Mesendoderm (in vitro differentiated cells): ENCODE measurements around the gene CTSO.

Experiments used
- DNase-seq: peaks from one replicate; pipeline ENCODE4 v3.0.0; 2013
- H2AK5ac ChIP-seq: 2 replicates; pipeline ENCODE4 v1.6.1; 2013; ENCODE audit warnings: low read length, inconsistent platforms
- H2BK120ac ChIP-seq: 2 replicates; pipeline ENCODE4 v1.6.1; 2013; ENCODE audit warnings: low read depth, mild to moderate bottlenecking, low read length, moderate library complexity, mixed read lengths
- H2BK15ac ChIP-seq: replicated peaks from 2 replicates; pipeline ENCODE4 v1.6.1; 2013; ENCODE audit warnings: low read depth, mild to moderate bottlenecking, moderate library complexity
- H2BK5ac ChIP-seq: 2 replicates; pipeline ENCODE4 v1.6.1; 2013; ENCODE audit warnings: low read length, inconsistent platforms
- H3K18ac ChIP-seq: 2 replicates; pipeline ENCODE4 v1.6.1; 2013; ENCODE audit warnings: mild to moderate bottlenecking, low read length, mixed read lengths
- H3K23ac ChIP-seq: one replicate; pipeline ENCODE4 v1.6.1; 2013; ENCODE audit warnings: low read length
- H3K27ac ChIP-seq: 2 replicates; pipeline ENCODE4 v1.5.1; 2013; ENCODE audit warnings: low read depth, mild to moderate bottlenecking, inconsistent platforms, low read length, moderate library complexity
- H3K27me3 ChIP-seq: 2 replicates; pipeline ENCODE4 v1.6.1; 2013; ENCODE audit warnings: low read length, control low read depth, mild to moderate bottlenecking, inconsistent platforms; ENCODE audit not compliant: insufficient read depth, poor library complexity
- H3K36me3 ChIP-seq: 2 replicates; pipeline ENCODE4 v1.6.1; 2013; ENCODE audit warnings: low read length, inconsistent platforms; ENCODE audit not compliant: control insufficient read depth, insufficient read depth
- H3K4ac ChIP-seq: one replicate; pipeline ENCODE4 v1.6.1; 2013; ENCODE audit warnings: low read depth, mild to moderate bottlenecking, low read length, moderate library complexity
- H3K4me1 ChIP-seq: 2 replicates; pipeline ENCODE4 v1.6.1; 2013; ENCODE audit warnings: low read depth, low read length, inconsistent platforms; ENCODE audit not compliant: control insufficient read depth
- H3K4me2 ChIP-seq: 2 replicates; pipeline ENCODE4 v1.6.1; 2013; ENCODE audit warnings: low read length
- H3K4me3 ChIP-seq: 2 replicates; pipeline ENCODE4 v1.5.1; 2013; ENCODE audit warnings: mild to moderate bottlenecking, low read length
- H3K56ac ChIP-seq: one replicate; pipeline ENCODE4 v1.6.1; 2013; ENCODE audit warnings: low read length
- H3K79me1 ChIP-seq: 2 replicates; pipeline ENCODE4 v1.6.1; 2013; ENCODE audit warnings: low read length, inconsistent platforms
- H3K79me2 ChIP-seq: 2 replicates; pipeline ENCODE4 v1.6.1; 2013; ENCODE audit warnings: mild to moderate bottlenecking, low read length; ENCODE audit not compliant: control insufficient read depth, insufficient read depth
- H3K9ac ChIP-seq: 2 replicates; pipeline ENCODE4 v1.6.1; 2013; ENCODE audit warnings: low read length, inconsistent platforms
- H4K5ac ChIP-seq: one replicate; pipeline ENCODE4 v1.6.1; 2013; ENCODE audit warnings: low read length
- H4K8ac ChIP-seq: one replicate; pipeline ENCODE4 v1.6.1; 2013; ENCODE audit warnings: low read depth, mild to moderate bottlenecking, control low read depth, low read length, moderate library complexity
- WGBS: extraction: QIAGEN DNeasy Blood & Tissue Kit; methylation state at CpG from one replicate; pipeline ENCODE4 v1.1.7; 2013; ENCODE audit warnings: low lambda C conversion rate, missing lambda C conversion rate; ENCODE audit not compliant: insufficient coverage; ENCODE audit errors: extremely low coverage; 5-methylcytosine and 5-hydroxymethylcytosine counted together

CTSO gene

GRCh38 chr4:155885666-155886065, 68.0 kb downstream of the CTSO start:
- Histone ChIP-seq H3K4me1 (no peaks in the 10 kb centered on the region), H3K79me2 (no peaks in the 10 kb centered on the region), H4K8ac (no peak overlapping the region), H3K4me3 (no peak overlapping the region), H3K18ac (no peak overlapping the region), H2BK120ac (no peak overlapping the region), H4K5ac (no peak overlapping the region), H3K27ac (no peak overlapping the region), H3K9ac (no peak overlapping the region), H3K4me2 (no peak overlapping the region), H2BK5ac (no peak overlapping the region), H3K79me1 (no peaks in the 10 kb centered on the region), H3K36me3 (no peaks in the 10 kb centered on the region), H3K4ac (no peak overlapping the region), H3K56ac (no peak overlapping the region), H2BK15ac (no peak overlapping the region), H2AK5ac (no peak overlapping the region), H3K23ac (no peak overlapping the region), H3K27me3 (no peaks in the 10 kb centered on the region)
- no peak for DNase-seq
- WGBS, result no CpG with 5 or more reads among the region's 6 CpGs

DNA sequence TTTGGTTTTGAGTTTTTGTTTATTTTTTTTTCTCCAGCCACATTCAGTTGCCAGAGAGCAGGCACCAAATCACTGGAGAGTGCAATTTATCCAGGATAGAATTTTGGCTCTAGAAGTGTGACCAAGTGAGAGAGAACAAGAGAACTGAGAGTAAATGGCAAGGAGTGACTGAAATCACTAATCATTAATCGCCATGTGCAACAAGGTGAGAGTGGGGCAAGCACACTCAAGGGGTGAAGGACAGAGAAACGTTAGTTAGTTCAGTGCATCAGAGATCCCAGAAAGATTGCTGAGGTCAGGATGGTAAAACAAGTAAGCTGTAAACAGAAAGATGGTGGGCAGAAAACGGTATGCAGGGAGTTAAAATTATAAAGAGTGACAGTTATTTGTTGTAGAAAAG, 69.8 kb downstream of the CTSO start:
- no peak for DNase-seq
- Histone ChIP-seq H3K79me1 (no peaks in the 10 kb centered on the region), H3K36me3 (no peaks in the 10 kb centered on the region), H3K4me3 (no peak overlapping the region), H3K4me1 (no peaks in the 10 kb centered on the region), H3K23ac (no peak overlapping the region), H4K8ac (no peak overlapping the region), H2AK5ac (no peak overlapping the region), H3K56ac (no peak overlapping the region), H2BK5ac (no peak overlapping the region), H3K27ac (no peak overlapping the region), H3K79me2 (no peaks in the 10 kb centered on the region), H3K4me2 (no peak overlapping the region), H4K5ac (no peak overlapping the region), H3K18ac (no peak overlapping the region), H3K27me3 (no peaks in the 10 kb centered on the region), H2BK120ac (no peak overlapping the region), H2BK15ac (no peak overlapping the region), H3K4ac (no peak overlapping the region), H3K9ac (no peak overlapping the region)
- WGBS, result no CpG with 5 or more reads among the region's 3 CpGs

DNA sequence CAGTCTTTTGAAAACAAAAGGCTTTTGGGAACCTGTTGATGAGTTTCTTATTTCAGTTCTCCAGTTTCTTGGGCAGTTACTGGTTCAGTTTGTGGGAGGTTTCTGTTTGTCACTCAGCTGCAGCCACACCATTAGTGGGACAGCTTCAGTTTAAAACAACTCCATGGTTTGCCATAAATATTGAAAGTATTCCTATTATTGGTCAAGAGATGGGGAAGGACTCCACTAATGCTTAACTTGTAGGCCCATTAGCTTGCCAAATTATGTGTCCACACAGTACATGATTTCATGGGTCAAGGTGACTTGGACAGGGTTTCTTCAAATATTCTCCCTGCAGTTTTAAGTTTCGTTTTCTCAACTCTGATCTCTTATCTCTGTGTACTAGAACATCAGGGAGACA, 72.1 kb downstream of the CTSO start:
- H3K23ac ChIP-seq, result no peak overlapping the region
- no CpG with 5 or more reads among the region's 1 CpG for WGBS
- no peaks in the 10 kb centered on the region for H3K79me1 ChIP-seq

GRCh38 chr4:155879767-155880166, 73.9 kb downstream of the CTSO start:
- Histone ChIP-seq H3K79me1 (no peaks in the 10 kb centered on the region), H4K8ac (no peak overlapping the region), H3K9ac (no peak overlapping the region), H3K27me3 (no peaks in the 10 kb centered on the region), H3K79me2 (no peaks in the 10 kb centered on the region), H2BK15ac (no peak overlapping the region), H2BK120ac (no peak overlapping the region), H3K4me3 (no peak overlapping the region), H3K18ac (no peak overlapping the region), H2AK5ac (no peak overlapping the region), H2BK5ac (no peak overlapping the region), H3K27ac (no peak overlapping the region), H3K56ac (no peak overlapping the region), H3K23ac (no peak overlapping the region), H3K4ac (no peak overlapping the region), H3K36me3 (no peaks in the 10 kb centered on the region), H3K4me2 (no peak overlapping the region), H4K5ac (no peak overlapping the region), H3K4me1 (no peaks in the 10 kb centered on the region)
- no peak for DNase-seq

More for the DNA sequence above, 72.1 kb downstream of the CTSO start:
- H2AK5ac ChIP-seq, result no peak overlapping the region
- H4K5ac ChIP-seq, result no peak overlapping the region
- no peaks in the 10 kb centered on the region for H3K4me1 ChIP-seq
- no peak overlapping the region for H3K18ac ChIP-seq
- H3K4ac ChIP-seq, result no peak overlapping the region
- H2BK120ac ChIP-seq, result no peak overlapping the region
- H3K27ac ChIP-seq, result no peak overlapping the region
- H3K36me3 ChIP-seq, result no peaks in the 10 kb centered on the region
- H3K79me2 ChIP-seq, result no peaks in the 10 kb centered on the region
- H4K8ac ChIP-seq, result no peak overlapping the region
- no peaks in the 10 kb centered on the region for H3K27me3 ChIP-seq
- no peak overlapping the region for H3K4me3 ChIP-seq
- DNase-seq, result no peak
- H2BK15ac ChIP-seq, result no peak overlapping the region
- H3K4me2 ChIP-seq, result no peak overlapping the region
- no peak overlapping the region for H2BK5ac ChIP-seq
- H3K9ac ChIP-seq, result no peak overlapping the region
- H3K56ac ChIP-seq, result no peak overlapping the region

DNA sequence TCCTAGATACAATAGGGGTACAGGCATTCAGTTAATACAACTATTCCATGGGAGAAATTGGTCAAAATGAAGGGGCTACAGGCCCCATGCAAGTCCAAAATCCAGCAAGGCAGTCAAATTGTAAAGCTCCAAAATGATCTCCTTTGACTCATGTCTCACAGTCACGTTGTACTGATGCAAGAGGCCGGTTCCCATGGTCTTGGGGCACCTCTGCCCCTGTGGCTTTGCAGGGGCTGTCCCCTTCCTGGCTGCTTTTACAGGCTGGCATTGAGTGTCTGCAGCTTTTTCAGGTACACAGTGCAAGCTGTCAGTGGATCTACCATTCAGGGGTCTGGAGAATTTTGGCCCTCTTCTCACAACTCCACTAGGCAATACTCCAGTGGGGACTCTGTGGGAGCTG, 75.1 kb downstream of the CTSO start:
- Histone ChIP-seq H3K4me2 (no peak overlapping the region), H3K27ac (no peak overlapping the region), H3K4me1 (no peaks in the 10 kb centered on the region), H3K36me3 (no peaks in the 10 kb centered on the region), H3K56ac (no peak overlapping the region), H3K4ac (no peak overlapping the region), H3K27me3 (no peaks in the 10 kb centered on the region), H3K79me2 (no peaks in the 10 kb centered on the region), H4K5ac (no peak overlapping the region), H3K9ac (no peak overlapping the region), H2BK15ac (no peak overlapping the region), H4K8ac (no peak overlapping the region), H3K18ac (no peak overlapping the region), H2BK5ac (no peak overlapping the region), H3K4me3 (no peak overlapping the region), H2BK120ac (no peak overlapping the region), H3K23ac (no peak overlapping the region), H3K79me1 (no peaks in the 10 kb centered on the region), H2AK5ac (no peak overlapping the region)
- no CpG with 5 or more reads among the region's 2 CpGs for WGBS
- no peak for DNase-seq

GRCh38 chr4:155877971-155878370, 75.7 kb downstream of the CTSO start:
- H2AK5ac ChIP-seq, result no peak overlapping the region
- H3K4me1 ChIP-seq, result no peaks in the 10 kb centered on the region
- no peak overlapping the region for H3K56ac ChIP-seq
- no peak overlapping the region for H2BK120ac ChIP-seq
- H3K23ac ChIP-seq, result no peak overlapping the region
- no peaks in the 10 kb centered on the region for H3K36me3 ChIP-seq
- no peak overlapping the region for H2BK5ac ChIP-seq
- H3K4me2 ChIP-seq, result no peak overlapping the region
- no peak overlapping the region for H3K9ac ChIP-seq
- H3K18ac ChIP-seq, result no peak overlapping the region
- WGBS, result no CpG with 5 or more reads among the region's 4 CpGs
- no peaks in the 10 kb centered on the region for H3K79me1 ChIP-seq
- H3K79me2 ChIP-seq, result no peaks in the 10 kb centered on the region
- H4K5ac ChIP-seq, result no peak overlapping the region
- DNase-seq, result no peak
- H3K27me3 ChIP-seq, result no peaks in the 10 kb centered on the region
- H3K4ac ChIP-seq, result no peak overlapping the region
- H3K4me3 ChIP-seq, result no peak overlapping the region
- H4K8ac ChIP-seq, result no peak overlapping the region
- H3K27ac ChIP-seq, result no peak overlapping the region
- H2BK15ac ChIP-seq, result no peak overlapping the region
